T-helper 1 cell (primary cell): Measurements from ENCODE around the gene SERAC1.
A peak's percentile ranks its signal among the peaks of the same experiment; 100 is the strongest.

ENCODE experiments used
- DNase-seq, 5 donors: peaks; one replicate each; pipeline ENCODE4 v3.0.0-alpha.2; 2012 to 2020

Gene SERAC1

DNA sequence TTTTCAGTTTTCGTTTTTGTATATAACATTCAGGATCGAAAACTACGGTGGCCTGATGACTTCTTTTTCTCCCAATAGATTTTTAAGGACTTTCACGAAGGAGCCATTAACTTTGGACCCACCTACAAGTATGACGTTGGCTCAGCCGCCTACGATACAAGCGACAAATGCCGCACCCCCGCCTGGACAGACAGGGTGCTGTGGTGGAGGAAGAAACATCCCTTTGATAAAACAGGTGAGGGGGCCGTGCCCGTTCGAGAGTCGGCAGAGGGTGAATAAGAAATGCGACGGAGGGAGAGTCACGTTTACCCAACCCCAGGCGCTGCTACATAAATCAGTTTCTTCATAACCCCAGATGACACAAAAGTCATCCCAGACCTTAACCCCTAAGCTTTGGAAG lies 91.5 kb downstream of the SERAC1 start:
- DNase-seq = no peak

DNA sequence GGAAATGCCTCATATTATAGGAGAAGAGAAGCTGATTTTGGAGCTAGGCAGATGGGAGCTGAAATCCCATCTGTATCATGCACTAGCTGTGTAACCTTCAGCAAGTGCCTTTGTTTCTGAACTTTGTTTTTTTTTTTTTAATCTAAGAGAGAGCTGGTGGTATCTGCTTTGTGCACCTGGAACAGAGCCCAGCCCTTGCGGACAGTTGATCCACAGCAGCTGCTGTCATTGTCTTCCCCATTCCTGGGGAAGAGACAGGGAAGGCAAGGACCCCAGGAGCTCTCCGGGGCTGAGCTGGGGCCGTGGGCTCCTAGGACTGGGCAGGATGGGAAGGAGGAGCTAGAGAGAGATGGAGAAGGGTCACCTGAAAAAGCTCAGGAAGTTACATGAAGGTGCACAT lies 94.3 kb downstream of the SERAC1 start:
- no peak for DNase-seq

DNA sequence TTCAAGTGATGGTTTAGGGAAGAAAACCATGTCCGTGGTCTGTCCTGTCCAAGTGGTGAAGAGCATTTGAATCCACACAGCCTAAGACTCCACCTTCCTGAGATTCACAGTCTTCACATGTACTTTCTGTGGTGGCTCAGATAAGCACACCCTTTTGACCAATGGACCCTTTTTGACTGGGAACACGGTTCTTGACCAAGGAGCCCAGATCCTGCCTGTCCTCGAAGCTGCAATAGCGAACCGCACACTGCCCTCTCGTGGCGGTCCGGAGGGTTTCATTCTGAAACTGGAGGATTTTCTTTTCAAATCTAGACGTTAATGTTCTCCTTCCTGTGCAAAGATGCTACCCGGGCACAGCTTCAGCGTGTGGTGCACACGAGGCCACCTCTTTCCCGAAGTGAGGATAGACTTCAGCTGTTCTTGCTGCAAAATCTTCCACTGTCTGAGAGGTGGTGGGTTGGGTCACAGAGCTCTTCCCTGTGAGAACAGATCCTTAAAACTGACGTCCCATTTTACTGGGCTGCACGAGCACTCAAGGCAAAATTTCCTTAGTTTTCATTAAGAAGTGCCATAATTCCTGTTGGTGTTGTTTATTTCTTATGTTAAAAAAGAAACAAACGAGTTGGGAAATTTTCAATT lies 95.9 kb downstream of the SERAC1 start:
- peak in 4 of 5 donors; percentile 36 to 65 (median 44) for DNase-seq

DNA sequence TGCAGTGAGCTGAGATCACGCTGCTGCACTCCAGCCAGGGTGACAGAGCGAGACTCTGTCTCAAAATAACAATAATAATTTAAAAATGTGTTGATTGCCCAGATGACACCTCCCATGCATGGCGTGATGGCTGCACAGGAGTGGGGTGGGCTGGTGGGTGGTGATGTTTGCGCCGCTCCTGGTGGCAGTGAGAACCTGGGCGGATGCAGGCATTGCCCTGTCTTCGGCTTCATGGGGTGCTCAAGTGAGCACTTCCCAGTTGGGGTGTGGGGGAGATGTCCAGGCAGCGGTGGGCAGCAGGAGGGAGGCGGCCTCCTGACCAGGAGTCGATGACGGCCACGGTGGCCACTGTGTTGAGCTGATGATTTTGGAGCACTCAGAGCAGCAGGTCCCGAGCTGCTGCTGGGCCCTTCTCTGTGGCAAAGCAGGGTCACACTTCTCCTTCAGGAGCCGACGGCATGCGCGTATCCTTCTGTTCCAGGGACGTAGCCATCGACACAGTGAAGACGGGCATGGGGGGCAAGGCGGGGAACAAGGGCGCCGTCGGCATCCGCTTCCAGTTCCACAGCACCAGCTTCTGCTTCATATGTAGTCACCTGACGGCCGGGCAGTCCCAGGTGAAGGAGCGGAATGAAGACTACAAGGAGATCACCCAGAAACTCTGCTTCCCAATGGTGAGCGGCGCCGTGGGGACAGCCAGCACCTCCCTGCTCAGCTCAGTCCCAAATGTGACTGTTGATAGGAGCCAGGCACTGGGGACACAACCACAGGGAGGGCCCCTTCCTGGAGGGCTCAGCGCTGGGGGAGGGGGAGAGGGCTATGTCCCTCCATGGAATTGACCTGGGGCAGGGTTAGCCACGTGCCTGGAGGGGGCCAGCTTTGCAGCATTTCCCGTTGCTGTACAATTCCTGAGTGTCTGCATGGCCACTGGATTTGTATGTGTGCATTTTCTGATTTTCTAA lies 96.7 kb downstream of the SERAC1 start:
- no peak for DNase-seq

DNA sequence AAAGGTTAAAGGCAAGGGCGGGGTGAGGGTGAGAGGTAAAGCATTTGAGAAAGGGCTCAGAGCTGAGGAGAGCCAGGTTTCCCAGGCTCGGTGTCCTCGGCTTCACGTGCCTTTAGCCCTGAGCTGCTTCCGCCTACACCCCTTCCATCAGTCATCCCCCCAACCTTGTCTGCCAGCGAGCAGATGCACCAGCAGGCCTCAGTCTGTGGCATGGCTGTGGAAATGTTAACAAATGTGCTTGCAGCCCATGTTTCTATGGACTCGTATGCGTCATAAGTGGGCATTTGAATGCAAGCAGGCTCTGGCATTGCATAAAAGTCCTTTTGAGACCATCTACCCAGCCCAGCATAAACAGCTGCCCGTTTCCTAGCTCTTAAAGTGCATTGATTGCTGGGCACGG lies 97.5 kb downstream of the SERAC1 start:
- no peak for DNase-seq

DNA sequence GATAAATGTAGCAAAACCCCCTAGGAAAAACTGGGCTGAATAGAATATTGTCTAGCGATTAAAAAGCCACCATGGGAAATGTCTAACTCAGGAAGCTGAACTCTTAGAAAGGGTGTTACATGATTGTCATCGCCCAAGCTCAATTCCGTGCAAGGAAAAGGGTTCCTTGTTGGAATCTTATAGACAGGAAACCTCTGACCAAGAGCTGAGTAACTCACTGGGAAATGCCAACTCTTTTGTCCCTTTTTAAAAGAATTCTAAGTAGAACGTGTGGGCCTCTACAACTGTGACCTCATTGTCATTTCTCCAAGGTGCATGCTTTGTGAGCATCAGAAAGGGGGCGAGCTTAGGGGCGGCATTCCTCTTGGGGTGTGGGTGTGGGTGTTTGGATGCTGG lies 98.3 kb downstream of the SERAC1 start:
- no peak for DNase-seq

DNA sequence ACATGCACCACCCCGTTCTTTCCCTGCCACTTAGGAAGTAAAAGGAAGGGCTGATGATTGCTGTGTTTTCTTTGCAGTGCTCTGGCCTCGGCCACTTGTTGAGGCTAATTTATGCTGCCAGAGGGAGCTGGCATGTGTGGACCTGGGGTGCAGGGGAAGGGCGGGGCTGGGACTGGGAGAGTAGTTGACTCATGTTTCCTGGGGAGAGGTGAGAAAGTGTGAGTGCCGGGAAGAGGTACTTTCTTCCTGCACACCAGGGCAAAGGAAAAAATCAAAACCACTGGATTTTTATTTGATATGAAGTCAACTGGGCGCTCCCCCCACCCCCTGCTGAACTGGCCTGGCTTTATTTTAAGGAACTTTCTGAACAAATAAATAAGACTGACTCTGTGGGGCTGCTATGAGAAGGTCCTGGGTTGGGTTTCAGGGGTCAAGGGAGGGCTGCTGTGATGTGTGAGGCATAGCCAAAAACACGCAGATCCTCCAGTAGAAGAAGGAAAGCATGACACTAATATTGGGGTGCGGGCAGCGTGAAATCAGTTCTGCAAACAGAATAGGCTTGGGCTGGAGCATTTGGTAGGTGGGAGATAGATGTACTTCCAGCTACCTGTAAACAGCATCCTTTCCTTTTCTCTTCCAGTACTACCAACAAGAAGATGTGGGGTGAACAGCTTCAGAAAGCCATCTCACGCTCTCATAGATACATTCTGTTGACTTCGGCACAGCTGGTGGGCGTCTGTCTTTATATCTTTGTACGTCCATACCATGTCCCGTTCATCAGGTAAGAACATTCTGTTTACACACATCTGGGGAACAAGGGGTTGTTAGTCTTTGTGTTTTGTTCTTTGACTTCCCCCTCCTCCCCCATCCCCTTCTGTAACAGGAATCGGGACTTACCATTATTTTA lies 98.9 kb downstream of the SERAC1 start:
- peak in 1 of 5 donors; percentile 46 for DNase-seq

DNA sequence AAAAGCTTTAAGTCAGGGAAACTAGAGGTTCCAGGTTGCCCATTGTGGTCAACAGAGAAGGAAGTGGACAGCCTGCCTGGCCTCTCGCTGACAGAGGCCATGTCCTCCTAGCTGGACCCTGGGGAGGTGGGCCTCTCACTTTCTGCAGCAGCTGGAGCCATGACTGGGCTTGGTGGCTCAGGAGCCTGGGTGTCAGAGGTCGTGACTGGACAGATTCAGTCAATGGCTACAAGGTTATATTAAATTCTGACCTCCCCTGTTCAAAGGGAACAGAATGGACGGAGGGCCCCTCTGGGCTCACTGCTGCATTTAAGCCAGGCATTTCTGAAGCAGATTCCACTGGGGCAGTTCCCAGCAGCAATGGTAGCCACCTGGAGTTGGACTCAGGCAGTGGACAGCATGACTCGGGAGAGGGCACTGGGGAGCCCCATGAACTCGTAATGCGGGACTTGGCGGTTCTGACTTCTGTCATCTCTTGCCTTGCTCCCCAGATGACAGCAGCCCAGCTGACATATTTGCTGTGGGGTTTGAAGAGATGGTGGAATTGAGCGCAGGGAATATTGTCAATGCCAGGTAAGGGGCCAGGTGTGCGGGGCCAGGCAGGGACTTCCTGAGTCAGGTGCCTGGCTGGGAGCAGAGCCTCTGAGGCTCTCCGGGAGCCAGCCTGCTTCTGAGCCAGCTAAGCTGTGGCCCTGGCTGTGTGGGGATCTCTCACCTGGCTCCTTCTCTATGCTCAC lies 99.7 kb downstream of the SERAC1 start:
- no peak for DNase-seq

DNA sequence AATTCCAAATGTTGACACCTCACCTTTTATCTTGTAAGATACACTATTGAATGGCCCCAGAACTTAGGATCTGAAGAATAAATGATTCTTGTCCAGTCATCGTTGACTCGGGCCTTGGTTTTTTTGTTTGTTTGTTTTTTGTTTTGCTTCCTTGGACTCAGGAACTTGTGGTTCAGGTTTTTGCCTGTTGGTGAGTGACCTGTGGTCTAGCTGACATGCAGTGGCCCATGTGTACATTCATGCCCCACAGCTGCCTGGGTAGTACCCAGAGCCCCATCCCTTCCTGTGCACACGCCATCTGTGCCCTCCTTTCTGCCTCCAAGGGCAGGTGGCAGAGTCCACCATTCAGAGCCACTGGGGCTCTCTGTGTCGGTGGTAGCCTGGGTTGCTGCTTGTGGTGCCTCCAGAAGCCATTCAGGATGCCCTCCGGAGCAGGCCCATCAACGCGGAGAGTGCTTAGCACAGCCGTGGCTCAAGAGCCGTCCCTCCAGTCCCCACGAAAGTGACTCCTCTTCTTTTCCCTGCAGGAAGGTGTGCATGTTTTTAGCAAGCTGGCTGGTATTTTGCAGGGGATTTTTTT lies 100.5 kb downstream of the SERAC1 start:
- DNase-seq = no peak

DNA sequence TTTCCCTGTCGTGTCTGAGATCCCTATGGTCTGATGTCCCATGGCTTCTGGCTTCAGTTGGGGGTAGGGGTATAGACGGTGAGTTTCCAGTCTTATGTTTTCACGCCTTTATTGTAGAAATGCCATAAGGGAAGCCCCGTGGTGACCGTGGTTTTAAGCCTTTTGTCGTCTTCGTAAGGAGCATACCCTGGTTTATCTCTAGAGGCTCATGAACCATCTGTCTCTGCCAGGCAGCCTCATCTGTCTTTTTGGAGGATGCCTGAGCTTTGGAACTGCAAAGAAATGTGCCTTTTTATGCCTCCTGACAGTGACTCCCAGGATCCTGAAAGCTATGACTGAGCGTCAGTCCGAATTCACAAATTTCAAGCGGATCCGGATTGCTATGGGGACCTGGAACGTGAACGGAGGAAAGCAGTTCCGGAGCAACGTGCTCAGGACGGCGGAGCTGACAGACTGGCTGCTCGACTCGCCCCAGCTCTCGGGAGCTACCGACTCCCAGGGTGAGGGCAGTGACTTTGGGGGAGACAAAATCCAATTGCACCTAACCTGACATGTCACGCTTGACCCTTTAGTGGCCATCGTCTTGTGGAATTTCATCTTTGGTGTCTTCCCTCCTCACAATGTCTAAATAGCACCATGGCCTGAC lies 101.8 kb downstream of the SERAC1 start:
- DNase-seq = no peak

DNA sequence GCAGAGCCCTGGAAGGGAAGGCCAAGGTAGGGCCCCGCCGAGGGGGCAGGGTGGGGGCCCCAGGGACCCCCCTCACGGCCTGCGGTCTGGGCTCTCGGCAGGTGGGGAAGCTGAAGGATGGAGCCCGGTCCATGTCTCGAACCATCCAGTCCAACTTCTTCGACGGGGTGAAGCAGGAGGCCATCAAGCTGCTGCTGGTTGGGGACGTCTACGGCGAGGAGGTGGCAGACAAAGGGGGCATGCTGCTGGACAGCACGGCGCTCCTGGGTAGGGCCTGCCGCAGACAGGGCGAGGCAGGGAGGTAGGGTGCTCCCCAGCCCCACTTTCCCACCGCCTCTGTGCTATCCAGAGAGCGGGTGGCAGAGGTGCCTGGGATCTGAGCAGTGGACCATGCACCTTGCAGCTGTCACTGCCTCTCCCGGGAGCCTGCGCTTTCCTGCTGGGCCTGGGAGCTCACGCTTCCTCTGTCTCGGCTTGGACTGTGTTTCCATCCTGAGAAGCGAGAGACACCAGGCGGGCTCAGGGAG lies 103.3 kb downstream of the SERAC1 start:
- no peak for DNase-seq

DNA sequence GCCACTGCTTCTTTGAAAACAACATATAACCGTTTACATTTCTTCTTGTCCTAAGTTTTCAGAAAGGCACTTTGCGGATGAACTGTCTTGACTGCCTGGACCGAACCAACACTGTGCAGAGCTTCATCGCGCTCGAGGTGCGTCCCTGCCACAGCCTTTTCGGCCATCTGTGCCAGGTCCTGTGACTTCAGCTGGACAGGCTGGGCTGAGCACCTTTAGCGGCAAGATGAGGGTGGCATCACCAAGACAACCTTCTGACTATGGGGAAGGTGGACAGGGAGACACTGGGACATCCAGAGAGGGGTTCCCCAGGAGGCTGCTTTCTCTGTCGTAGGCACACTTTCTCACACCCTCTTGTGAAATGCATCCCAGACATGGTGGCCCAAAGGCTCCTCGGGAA lies 104.3 kb downstream of the SERAC1 start:
- DNase-seq = no peak

DNA sequence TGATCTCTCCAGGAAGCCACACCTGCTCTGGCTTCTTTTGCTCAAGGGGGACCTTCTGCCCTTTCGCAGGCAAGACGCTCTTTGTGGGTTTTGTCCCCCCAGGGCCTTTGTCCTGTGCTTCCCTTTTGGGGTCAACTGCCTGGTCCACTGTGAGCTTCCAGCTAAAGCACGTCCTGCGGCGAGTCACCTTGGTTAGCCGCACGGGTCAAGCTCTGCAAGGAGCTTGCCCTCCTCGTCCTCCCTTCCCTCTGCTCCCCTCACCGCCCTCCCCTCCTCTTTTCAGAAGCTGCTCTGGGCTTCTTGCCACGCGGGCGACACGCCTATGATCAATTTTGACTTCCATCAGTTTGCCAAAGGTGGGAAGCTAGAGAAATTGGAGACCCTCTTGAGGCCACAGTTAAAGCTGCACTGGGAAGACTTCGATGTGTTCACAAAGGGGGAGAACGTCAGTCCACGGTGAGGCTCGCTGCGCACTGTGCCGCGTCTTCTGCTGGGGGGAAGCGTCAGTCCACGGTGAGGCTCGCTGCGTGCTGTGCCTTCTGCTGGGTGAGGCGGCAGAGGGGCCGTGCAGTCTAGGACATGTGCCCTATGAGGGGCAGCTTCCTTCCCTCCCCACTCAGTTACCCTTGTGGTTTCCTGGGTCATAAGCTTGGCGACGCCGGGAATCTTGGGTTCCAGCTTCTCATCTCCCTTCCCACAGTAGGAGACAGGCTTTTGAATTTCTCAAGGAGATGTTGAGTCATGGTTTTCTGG lies 106.2 kb downstream of the SERAC1 start:
- no peak for DNase-seq

DNA sequence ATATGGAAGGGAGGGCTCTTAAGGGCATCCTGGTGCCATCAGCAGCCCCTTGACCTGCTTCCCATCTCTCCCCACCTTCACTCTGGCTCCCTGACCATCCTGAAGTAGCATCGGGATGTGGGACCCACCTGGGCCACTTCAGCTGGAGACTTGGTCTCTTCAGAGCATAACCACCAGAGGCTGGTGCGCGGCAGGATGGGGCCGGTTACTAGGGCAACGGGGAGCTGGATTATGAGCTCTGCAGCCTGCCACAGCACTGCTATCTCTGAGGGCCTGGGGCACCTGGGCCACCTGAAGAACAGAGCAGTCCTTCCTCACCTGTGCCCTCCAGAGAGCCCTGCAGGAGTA lies 106.7 kb downstream of the SERAC1 start:
- DNase-seq = no peak

DNA sequence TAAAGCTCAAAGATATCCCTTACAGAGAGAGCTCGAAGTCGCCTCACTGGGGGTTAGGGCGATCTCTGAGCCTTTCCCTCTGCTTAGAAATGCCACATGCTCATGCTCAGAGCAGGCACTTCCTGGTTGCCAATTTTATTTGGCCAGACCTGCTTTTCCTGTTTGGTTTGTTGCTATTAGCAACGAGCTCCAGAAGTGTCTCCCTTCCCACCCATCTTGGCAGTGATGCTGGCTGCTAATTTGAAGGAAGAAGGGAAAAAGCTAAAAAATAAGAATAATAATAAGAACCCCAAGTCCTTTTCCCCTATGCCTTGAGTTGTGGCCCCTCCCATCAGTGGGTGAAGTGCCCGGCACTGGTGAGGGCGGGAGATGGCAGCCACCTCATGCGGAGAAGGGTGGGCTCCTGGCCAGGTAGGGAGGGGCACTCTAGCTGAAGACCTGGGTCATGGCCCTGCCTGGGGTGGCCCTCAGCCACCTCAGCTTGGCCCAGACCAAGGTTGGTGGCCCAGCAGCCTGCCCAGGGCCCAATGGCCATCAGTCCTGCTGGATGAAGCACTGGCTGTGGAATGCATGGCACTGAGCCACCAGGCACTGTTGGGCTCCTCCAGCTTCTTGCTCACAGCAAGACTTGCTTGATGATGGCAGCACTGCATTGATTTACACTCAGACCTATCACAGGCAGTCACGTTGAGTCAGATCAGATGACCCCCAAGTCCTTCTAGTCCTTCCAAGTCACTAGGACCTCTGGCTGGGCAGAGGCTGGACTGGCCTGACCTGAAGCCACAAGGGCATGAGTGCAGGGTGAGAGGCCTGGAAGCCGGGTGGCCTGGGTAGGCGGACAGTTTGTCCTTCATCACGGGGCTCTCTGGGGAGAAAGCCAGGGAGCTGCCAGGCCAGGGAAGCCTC lies 107.4 kb downstream of the SERAC1 start:
- DNase-seq = no peak
